ENCODE results near the gene PPP1R27.
"Not testable (repeated sequence)": the region's sequence is repeated elsewhere in the genome, so short reads cannot be mapped to it uniquely, and the experiment has no call there.

The PPP1R27 gene

GRCh38 chr17:81840826-81841778 lies 6.3 kb upstream of the PPP1R27 start:
- no peak for DNase-seq (ENCODE audit: low read depth in 2 of 2)

DNA sequence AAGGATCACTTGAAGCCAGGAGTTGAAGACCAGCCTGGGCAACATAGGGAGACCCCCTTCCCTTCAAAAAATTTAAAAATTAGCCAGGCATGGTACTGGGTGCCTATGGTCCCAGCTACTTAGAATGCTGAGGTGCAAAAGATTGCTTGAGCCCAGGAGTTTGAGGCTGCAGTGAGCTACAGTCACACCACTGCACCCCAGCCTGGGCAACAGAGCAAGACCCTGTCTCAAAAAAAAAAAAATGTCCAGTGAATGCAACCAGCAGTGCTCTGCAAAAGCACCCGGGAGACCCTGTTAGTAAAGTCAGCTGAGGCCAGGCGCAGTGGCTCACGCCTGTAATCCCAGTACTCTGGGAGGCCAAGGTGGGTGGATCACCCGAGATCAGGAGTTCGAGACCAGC lies 5.2 kb upstream of the PPP1R27 start:
- DNase-seq (ENCODE audit: low read depth in 2 of 2) = not testable (repeated sequence)

GRCh38 chr17:81839301-81839700 lies 4.5 kb upstream of the PPP1R27 start:
- DNase-seq (ENCODE audit: low read depth in 2 of 2) = no peak

DNA sequence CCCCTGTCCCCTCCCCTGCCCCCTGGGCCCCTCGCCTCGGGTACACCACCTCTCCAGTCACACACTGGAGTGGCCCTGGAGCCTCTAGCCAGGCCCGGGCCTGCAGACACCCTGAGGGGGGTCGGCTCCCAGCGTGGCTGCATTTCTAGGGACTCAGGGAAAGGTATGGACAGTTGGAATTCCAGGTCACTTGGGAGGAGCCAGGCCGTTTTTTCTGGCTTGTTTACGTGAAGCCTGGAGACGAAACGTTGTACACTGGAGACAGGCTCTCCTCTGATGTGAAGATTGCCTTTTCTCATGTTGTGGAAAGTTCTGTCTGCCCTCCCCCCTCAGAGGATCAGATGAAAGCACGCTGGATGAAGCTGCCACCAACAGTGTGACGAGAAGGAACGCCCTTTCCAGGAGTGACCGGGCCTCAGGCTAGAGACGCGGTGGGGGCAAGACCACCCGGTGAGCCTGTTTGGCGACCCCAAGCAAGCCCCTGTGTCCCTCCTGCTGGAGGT lies 4.0 kb upstream of the PPP1R27 start:
- no peak for DNase-seq (ENCODE audit: low read depth in 2 of 2)

DNA sequence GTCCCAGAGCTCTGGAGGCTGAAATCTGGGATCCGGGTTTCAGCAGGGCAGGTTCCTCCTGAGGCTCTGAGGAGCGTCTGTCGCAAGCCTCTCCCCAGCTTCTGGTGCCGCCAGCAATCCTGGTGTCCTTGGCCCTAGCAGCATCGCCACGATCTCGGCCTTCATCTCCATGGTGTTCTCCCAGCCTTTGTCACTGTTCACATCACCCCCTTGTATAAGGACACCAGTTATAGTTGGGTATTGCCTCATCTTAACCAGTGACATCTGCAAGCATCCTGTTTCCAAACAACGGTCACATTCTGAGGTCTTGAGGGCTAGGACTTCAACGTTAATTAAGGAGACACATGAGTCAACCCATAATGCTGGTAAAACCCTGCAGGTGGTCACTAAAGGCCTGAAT lies 2.8 kb upstream of the PPP1R27 start:
- no peak for DNase-seq (ENCODE audit: low read depth in 2 of 2)

- DNase-seq (ENCODE audit: low read depth in 2 of 2) = no peak
These were observed 674 bp downstream of the PPP1R27 start for GRCh38 chr17:81833921-81834830.

GRCh38 chr17:81833160-81833920 lies 1.5 kb downstream of the PPP1R27 start, which contains the start of gene MCRIP1:
MCRIP1 (minus strand) TSS chr17:81833291; CDS start chr17:81824506, 8,785 bp downstream.
- DNase-seq (ENCODE audit: low read depth in 2 of 2) = peak; percentile 88 to 90

- DNase-seq (ENCODE audit: low read depth in 2 of 2) = peak in 1 of 2 donors; percentile 17
These were observed 2.2 kb downstream of the PPP1R27 start for GRCh38 chr17:81832608-81833159.

DNA sequence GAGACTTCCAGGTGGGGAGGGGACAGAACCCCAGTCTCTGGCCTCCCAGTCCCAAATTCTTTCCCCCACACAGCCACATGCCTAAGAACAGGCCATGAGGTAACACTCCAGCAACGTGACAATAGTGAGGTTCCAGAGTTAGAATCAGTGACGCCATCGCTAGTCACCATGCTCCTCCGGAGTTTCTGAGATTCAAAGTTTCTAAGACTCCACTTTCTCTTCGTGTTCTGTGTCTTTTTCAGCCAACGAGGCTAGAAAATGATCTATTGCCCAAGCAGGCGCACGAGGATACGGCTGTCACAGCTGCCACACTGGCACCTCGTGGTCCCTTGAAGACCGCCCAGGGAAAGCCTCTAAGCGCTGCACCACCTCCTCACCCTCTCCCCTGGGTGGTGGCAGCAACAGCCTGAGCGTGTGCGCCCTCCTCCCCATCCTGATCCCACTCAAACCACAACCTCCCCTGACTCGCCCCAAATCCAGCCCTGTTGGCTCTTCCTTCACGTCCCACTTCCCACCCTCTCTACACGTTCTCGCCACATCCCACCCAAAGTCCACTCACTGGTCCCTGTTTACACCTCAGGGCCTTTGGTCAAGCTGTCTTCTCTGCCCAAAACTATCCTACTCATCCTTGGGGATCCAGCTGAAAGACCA lies 2.8 kb downstream of the PPP1R27 start:
- DNase-seq (ENCODE audit: low read depth in 2 of 2) = peak; percentile 13 to 16

DNA sequence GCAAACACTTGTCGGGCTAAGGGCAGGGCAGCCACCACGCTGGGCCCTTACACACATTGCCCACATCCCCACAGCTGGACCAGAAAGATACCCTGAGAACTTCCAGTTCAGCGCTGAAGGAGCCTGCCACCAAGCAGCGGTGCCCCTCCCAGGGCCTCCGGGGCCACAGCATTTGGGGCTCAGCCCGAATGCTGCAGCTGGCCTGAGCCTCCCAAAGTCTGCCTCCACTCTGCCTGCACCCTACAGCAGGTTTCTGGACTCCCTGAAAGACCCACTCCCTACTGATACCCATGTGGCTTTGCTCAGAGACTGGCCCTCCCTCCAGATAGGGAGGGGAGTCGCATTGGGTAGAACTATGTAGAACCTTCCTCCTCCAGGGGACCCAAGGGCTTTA lies 3.3 kb downstream of the PPP1R27 start:
- no peak for DNase-seq (ENCODE audit: low read depth in 2 of 2)

DNA sequence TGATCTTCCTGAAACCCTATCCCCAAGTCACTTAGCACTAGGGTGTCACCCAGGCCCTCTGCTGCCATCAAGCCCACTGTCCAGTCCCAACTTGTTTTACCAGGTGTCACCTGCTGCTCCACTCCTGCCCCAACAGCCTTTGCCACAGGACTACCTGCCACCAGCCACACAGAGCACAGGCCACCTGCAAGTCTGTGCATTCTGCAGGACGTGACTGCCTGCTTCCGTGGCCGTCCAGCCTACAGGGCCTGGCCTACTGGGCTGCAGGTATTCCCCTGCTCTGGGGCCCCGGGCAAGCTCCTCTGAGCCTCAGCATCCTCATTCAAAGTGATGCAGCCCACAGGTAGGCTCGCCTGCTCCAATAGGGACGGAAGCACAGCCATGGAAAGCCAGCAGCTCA lies 5.0 kb downstream of the PPP1R27 start:
- DNase-seq (ENCODE audit: low read depth in 2 of 2) = no peak

GRCh38 chr17:81828656-81829055 lies 6.2 kb downstream of the PPP1R27 start:
- no peak for DNase-seq (ENCODE audit: low read depth in 2 of 2)

DNA sequence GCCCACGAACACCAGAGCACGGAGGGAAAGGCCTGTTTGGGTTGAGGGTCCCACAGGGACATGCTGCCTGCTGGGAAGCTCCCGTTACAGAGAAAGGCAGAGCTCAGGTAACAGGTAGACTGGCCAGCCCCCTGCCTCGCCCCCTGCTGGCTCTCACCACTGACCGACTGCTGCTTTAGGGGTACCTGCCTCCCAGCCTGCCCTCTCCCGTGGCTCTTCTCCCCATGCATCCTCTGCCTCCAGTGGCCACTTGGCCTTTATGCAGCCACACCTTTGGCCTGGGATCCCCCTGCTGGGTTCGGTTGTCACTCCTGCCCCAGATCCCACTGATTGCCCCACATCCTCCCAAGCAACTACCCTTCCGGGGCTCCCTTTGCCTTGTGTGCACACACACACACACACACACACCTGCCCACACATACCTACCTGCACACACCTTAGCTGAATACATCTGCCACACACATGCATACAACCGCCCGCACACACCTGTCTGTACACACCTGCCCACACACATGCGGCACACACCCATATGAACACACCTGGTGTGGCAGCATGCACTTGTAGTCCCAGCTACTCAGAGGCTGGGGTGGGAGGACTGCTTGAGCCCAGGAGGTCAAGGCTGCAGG lies 8.9 kb downstream of the PPP1R27 start:
- DNase-seq (ENCODE audit: low read depth in 2 of 2) = no peak

DNA sequence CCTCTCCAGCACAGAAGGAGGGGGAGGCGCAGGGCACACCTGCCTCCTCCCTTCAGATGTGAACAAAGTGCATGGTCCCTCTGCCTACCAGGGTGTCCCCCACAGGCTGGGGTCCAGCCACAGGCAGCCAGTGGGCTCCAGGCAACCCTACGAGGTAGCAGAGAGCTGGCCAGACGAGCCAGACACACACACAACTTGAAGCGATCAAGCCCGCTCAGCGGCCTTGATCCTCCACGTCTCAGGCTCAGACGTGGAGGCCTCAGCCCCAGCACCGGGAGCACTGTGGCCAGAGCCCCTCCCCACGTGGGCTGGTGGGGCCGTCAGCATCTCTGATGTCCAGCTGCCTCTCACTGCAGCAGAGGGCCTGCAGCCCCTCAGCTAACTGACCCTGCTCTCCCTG lies 10.3 kb downstream of the PPP1R27 start:
- DNase-seq (ENCODE audit: low read depth in 2 of 2) = no peak

- no peak for DNase-seq (ENCODE audit: low read depth in 2 of 2)
These were observed 10.9 kb downstream of the PPP1R27 start for GRCh38 chr17:81823820-81824550.

DNA sequence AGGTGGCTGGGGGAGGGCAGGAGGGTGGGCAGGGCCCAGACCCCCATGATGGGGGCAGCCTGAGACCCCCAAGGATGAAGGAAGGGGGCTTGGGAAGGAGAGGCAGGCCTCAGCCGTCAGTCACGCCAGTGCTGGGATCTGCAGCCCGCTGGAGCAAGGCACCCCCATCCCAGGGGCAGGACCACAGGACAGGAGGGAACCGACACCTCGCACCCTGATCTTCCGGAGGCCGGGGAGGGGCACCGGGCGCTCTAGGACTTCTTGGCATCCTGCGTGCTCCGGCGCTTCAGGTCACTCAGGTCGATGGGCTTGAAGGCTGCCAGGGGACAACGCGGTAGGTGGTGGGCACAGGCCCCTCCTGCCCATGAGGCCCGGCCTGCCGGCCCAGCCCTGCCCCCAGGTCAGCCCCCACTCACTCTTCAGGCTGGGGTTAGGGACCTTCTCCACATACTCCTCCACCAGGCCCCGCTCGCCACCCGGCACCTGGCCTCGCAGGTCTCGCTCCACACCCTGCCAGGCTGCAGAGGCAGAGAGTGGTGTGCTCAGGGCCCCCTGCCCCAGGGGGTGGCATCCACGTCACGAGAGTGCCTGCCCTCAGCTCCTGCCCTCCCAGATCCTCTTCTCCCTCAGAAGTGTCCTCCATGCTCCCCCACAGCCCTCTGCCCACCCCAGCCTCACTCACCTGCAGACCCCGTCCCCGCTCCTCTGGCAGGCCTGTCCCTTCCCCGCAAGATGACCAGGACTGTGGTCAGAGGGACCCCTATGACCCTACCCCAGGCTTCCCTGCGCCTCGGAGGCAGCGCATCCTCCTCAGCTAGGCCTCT lies 11.6 kb downstream of the PPP1R27 start:
- no peak for DNase-seq (ENCODE audit: low read depth in 2 of 2)

GRCh38 chr17:81822312-81822637 lies 12.6 kb downstream of the PPP1R27 start:
- DNase-seq (ENCODE audit: low read depth in 2 of 2) = no peak

DNA sequence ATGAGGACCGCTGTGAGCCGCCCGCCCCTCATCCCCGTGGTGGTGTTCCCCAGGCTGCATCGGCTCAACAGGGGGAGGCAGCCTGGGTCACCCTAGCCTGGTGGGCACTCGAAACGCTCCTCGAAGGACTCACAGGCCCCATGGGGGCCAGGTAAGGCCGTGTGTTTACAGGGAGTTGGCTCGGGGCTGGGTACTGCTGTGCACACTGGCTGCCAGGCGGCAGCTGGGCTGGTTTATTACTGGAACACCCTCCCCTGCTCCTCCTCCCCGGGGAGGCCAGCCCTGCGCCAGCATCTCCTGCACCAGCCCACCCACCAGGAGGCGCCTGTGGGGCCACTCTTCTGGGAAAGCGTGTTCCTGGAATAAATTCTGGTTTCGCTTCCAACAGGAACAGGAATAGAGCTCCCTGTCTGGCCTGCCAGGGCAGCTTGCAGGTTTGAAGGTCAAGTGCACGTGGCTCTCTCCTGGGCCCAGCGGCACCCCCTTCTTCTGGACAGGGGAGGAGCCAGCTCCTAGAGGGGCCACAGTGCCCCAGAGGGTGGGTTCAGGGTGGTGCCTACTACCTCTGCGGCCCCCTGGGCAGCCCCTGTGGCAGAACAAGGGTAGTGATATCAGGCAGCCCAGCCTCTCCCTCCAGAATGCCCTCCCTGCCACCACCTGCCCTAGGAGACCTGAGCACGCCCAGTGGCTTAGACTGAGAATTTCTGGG lies 13.1 kb downstream of the PPP1R27 start:
- no peak for DNase-seq (ENCODE audit: low read depth in 2 of 2)

All from stimulated activated CD8-positive, alpha-beta memory T cell treated with anti-CD3 and anti-CD28 coated beads, Interleukin-7, amount 100 ng/mL, for 1 hour (primary cell).